Activated gamma-delta T cell (primary cell): Measurements from ENCODE around the gene MCU.

ENCODE experiments used
- DNase-seq: peaks from one replicate; lab custom pipeline; 2025; lab: John Stamatoyannopoulos, UW

The MCU gene

DNA sequence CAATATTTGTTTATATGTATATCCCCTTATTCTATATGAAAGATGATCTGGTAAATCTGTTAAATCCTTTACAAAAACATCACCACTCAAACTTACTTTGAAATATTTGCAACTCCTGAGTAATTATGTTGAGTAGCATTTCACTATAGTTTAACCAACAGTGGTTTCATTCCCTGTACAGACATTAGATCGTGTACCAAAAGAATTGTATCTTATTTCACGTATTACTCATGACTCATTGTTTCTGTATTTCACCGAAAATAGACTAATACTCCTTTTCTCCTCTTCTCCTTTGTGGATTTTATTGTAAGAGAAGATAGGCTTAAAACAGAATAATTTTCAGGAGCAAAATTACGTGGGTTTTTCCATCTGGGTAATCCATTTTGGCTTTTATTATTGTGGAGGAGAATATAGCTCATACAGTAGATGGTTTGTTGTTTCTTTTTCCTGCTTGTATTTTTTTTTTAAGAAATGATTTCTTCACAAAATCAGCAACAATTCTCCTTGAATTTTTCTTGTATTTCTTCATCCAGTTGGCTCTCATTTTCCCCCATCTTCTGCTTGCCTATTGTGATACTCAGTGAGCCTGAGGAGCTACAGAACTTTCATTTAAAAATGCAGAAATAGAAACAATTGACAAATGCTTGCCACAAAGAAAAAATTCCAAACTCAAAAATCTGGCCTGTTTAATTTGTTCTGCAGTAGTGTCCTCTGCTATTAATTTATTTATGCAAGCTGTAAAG, 111.0 kb downstream of the MCU start:
- DNase-seq, result no peak

GRCh38 chr10:72808001-72808400, 116.1 kb downstream of the MCU start:
- DNase-seq, result no peak

DNA sequence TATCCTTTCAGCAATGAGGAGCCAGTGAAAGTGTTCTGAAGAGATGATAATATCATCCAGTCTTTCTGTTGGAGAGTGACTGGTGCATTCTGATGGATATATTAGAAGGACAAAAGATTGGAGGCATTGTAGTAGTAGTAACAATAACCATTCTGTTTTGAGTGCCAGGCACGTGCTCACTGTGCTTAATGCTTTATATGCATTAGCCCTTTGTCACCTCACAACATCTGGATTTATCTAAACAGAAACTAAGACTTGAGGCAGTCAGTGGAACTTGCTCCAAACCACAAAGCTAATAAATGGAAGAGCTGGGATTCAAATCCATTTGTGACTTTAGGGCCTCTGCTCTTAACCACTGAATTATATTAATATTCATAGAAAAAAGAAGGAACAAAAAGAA, 117.1 kb downstream of the MCU start:
- DNase-seq, result no peak

- DNase-seq, result no peak
Observed at GRCh38 chr10:72810976-72811375, 119.0 kb downstream of the MCU start.

GRCh38 chr10:72812415-72812752, 120.4 kb downstream of the MCU start:
- no peak for DNase-seq

DNA sequence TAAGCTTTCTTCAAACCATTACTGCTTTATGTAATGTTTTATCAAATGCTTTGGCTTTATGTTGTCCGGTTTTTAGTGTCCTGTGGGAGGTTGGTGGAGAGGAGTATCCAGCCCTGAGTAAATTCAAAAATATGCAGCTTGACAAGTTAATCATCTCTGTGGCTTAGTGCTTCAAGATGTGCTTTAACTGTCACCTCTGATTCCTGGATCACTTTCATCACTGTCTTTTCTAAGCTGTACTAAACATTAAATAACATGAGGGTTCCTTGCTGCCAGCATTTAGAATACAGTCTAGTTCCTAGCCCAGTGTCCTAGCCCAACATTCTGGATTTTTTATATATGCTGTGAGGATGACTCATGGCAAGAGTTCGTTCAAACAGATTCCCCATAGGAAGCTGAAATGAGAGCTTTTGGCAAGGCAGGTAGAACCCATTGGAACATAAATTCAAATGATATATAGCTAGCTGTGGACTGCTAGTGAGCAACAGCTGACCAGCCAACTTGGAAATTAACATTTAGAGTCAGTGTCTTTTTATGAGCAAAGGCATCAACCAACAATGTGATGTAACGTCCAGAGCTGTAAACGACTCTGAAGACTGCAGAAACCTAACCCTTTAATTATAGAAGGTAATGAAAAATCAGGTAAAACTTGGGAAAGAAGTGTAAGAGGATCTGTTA, 120.9 kb downstream of the MCU start:
- no peak for DNase-seq

DNA sequence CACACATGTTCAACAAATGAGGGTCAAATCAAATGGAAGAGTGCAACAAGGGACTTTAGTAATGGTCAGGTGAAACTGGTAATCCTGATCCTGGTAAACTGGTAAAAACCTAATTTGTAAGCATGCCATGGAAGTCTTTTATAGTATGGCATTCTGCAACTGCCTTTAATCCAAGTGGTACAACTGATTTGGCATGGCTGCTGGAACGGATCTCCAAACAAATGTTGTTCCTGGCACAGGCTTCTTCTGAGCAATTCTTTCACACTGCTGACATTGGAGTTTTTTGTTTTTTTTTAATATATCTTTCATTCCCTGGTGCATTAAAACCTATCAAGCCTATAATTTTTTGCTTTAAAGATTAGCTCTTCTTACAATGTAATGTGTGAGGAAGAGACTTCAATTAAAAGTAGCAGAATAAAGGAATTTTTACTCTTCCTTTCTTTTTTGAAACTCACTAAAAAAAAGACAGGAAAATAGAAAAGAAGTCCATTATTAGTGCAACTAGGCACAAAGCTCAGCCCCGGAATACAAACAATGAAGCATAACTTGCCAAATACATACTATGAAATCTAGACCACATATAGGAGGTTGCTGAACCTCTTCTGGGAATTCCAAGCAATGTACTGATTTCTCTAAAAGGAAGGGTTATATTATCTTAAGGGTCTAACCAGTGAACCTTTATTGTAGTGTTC, 122.3 kb downstream of the MCU start:
- DNase-seq, result no peak

GRCh38 chr10:72816565-72816964, 124.6 kb downstream of the MCU start:
- no peak for DNase-seq

DNA sequence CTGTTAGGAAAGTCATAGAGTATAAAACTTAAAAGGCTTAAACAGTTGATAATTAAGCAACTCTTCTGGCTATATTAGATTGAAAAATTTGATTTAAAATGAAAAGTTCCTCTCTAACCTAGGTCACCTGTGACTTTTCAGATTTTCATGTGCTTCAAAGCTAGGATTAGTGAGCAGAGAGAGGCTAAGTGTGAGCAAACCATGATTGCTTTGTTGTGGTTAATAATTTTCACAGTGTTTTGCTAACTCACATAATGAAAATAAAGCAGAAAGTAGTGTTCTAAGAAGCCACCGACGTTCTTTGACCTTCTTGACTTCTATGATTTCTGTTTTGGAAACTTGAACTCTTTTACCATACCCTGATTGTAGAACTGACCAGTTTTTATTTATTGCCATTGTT, 126.1 kb downstream of the MCU start:
- DNase-seq, result no peak

GRCh38 chr10:72819053-72819452, 127.1 kb downstream of the MCU start:
- no peak for DNase-seq

GRCh38 chr10:72821606-72822005, 129.7 kb downstream of the MCU start:
- DNase-seq, result no peak

DNA sequence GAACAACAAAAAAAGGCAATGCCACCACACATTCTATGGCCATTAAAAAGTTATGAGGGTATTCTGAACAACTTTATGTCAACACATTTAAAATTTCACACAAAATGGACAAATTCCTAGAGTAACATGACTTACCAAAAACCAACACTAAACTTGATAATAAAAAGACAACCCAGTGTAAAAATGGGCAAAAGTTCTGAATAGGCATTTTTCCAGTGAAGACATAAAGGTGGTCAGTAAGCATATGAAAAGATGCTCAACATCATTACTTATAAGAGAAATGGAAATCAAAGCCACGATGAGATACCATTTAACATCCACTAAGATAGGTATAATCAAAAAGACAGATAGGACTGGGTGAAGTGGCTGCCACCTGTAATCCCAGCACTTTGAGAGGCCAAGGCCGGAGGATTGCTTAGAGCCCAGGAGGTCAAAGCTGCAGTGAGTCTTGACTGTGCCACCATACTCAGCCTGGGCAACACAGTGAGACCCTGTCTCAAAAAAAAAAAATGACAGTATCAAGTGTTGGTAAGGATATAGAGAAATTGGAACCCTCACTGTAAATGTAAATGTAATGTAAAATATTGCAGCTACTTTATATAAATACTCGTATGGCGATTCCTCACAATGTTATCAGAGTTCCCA, 130.5 kb downstream of the MCU start:
- DNase-seq, result no peak

DNA sequence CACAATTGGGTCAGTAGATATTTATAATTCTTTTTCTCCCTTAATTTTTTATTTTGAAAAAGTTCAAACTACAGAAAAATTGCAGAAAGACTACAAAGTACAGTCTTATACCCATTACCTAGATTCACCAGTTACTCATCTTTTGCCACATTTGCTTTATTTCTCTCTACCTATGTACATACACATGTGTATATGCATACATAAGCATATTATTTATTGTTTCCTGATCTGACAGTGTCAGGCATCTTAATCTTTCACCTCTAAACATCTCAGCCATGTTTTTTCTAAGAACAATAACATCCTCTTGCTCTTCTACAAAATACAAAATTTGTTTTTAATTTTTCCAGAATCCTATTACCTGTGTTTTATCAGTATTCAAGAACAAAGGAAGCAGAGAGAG, 133.2 kb downstream of the MCU start:
- no peak for DNase-seq

DNA sequence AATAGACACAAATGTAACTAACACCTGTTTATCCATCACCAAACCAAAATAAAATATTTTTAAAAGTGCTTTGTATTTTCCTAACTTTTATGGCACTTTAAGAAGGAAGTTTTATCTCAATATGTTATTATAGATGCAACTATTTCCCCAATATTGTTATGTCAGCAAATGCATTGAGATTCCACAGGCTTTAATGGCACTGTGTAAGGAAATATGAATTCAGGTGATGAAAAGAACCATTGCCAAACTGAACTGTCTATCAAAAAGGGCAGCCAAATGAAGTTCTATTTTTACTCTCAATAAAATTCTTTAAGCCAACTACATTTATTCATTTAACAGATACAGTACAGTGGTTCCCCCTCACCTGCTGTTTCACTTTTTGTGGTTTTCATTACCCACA, 134.4 kb downstream of the MCU start:
- no peak for DNase-seq

GRCh38 chr10:72828294-72828693, 136.4 kb downstream of the MCU start:
- no peak for DNase-seq

DNA sequence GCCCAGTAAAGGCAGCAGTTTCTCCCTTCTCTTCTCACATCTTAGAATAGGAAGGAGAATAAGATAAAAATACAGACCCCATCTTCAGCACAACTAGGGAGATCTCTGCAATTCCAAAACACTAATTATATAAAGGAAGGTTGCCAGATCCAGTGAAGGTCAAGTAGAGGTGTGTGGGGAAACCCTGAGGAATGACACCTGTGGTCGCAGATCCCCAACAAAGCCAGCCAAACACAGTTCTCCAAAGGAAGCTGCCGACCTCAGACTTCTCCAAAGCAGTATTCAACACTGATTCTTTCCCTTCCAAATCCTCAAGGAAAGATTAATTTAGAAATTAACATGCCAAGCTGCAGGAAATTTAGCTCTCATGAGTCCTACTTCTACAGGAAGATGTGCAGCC, 138.7 kb downstream of the MCU start:
- DNase-seq, result no peak

GRCh38 chr10:72831696-72832409, 139.9 kb downstream of the MCU start:
- no peak for DNase-seq

DNA sequence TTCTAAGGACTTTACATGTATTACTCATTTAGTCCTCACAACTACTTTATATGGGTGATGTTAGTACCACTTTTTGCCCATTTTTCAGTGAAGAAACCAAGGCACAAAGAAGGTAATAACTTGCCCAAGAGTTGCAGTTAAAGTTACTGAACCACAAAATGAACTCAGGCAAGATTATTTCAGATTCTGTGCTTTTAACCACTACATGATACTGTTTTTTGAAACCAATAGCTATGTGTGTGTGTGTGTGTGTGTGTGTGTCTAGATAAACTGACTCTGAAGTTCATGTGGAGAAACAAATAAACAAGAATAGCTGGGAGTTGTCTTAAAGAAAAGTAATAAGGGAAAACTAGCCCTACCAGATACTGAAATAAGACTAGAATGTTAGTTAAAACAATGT, 140.8 kb downstream of the MCU start:
- no peak for DNase-seq

DNA sequence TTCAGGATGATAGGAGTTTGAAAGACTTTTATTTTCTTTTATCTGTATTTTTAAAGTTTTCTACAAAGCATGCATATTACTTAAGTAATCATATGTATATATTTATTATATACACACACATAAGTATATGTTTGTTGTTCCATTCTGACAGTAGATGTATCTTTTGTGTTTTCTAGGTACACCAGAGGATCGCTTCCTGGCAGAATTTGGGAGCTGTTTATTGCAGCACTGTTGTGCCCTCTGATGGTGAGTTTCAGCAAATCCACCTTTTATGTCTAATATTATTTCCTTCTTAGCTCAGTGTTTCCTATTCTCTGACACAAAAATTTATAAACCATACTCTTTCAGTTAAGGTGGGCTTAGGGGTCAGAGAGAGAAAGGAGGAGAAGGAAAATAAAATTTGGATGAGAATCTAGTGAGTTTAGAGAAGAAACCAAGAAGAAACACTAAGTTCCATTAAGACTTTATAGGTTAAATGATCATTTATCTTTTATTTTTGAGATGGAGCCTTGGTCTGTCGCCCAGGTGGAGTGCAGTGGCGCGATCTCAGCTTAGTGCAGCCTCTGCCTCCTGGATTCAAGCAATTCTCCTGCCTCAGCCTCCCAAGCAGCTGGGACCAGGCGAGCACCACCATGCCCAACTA, 142.4 kb downstream of the MCU start:
- DNase-seq, result no peak

GRCh38 chr10:72840319-72840718, 148.4 kb downstream of the MCU start:
- DNase-seq, result no peak

DNA sequence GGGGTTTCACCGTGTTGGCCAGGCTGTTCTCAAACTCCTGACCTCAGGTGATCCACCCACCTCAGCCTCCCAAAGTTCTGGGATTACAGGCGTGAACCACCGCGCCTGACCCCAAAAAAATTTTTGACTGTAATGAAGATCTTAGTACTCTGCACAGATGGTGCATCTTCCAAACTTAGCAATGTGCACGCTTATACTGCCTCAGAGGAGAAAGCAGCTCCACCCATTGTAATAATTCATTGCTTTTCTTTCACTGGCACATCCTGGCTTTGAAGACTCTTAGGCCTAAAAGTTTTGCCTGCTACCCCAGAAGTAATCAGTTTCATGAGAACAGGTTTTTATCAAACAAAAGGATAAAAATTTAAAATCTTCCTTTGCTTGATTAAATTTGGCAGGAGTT, 149.5 kb downstream of the MCU start:
- no peak for DNase-seq

DNA sequence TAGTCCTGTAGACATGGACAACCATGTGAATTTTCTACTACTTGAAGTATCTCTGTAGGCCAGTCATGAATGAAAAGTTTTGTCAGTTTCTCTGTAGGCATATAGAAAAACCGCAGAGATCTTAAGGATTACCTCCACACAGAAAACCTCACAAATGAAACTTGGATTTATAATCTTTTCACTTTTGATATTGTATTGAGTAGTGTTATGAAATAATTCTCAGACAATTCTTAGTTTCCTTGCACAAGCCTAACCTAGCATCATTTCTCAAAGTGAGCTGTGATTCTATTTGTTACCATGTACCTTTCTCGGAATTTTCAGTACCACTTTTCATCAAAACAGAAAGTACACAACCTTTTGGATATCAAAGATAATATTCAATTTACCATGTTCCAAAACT, 150.2 kb downstream of the MCU start:
- DNase-seq, result no peak
